AG04450 (cell line): ENCODE data around the gene GPC5. TPM values are rescaled to one million over a fixed set of nuclear protein-coding genes. Genes with fewer than 3 reads are reported as not detected.

Experiments used
- CTCF ChIA-PET: fragments of 300-600, 350-600 bp; formaldehyde crosslinking; extraction: SDS; loops from one replicate; lab custom pipeline; 2022; ENCODE audit warnings: antibody characterized with exemption, inconsistent platforms; lab: Charles Lee
- POLR2A ChIA-PET: fragments of 350-600 bp; formaldehyde crosslinking; extraction: SDS; loops from one replicate; lab custom pipeline; 2021; ENCODE audit warnings: antibody characterized with exemption, inconsistent platforms; lab: Yijun Ruan, JAX
- DNase-seq: peaks from one replicate; pipeline ENCODE4 v3.0.0-alpha.2; 2011; ENCODE audit warnings: low read depth, low spot score
- H3K27ac ChIP-seq: one replicate; pipeline ENCODE4 v1.5.1; 2012; ENCODE audit warnings: low read depth, low read length, control low read depth
- H3K27me3 ChIP-seq: one replicate; pipeline ENCODE4 v1.6.0; 2012; ENCODE audit warnings: low read length; ENCODE audit not compliant: control insufficient read depth, insufficient read depth
- H3K4me3 ChIP-seq: 2 replicates; pipeline ENCODE4 v1.5.1; 2011; ENCODE audit warnings: mild to moderate bottlenecking, low read depth, low read length, control low read depth
- H3K9me3 ChIP-seq: 2 replicates; pipeline ENCODE4 v1.5.1; 2012; ENCODE audit warnings: low read length; ENCODE audit not compliant: control insufficient read depth, insufficient read depth
- polyA plus RNA-seq: library from polyadenylated mRNA; depleted of rRNA; stranded (reverse); fragments of >200 nt; gene quantifications from 2 replicates; pipeline ENCODE4 v1.2.3, GENCODE V29; 2011
- TF ChIP-seq, protein P1 (sequence below): IDR thresholded peaks from 2 replicates; pipeline ENCODE4 v1.5.1; 2011; ENCODE audit warnings: low read depth, low read length, control low read depth, inconsistent platforms

The GPC5 gene
- polyA plus RNA-seq, 1 experiment = 3.6 TPM

DNA sequence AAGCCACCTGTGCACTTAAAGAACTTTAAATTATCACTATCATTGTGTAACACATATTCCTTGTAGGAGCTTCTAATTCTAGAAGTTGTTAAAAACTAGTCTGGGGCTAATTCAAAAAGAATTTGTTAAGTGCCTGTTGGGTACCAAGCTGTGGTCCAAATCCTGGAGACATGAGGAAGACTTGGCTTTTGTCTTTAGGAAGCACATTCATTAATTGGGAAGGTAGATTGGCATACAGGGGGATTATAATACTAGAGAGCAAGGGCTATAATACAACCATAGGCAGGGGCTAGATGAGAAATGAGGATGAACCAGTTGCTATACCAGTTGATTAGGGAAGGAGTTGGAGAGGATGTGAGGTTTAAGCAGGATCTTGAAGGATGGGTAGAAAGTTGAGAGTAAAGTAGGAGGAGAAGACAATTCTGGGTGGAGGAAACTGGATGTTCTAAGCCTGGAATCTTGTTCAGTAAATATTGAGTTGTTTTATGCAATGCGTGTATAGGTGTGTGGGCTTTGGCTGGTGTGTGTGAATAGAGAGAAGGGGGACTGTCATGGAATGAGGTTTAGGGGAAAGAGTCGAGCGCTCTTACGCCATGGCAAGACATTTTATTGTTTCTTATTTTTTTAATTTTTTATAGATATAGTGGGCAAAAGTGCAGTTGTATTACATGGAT, 350.1 kb downstream of the GPC5 start:
- DNase-seq = no peak
- ChIA-PET CTCF (no interaction called here), POLR2A (no interaction called here)
- TF ChIP-seq, protein P1, sequence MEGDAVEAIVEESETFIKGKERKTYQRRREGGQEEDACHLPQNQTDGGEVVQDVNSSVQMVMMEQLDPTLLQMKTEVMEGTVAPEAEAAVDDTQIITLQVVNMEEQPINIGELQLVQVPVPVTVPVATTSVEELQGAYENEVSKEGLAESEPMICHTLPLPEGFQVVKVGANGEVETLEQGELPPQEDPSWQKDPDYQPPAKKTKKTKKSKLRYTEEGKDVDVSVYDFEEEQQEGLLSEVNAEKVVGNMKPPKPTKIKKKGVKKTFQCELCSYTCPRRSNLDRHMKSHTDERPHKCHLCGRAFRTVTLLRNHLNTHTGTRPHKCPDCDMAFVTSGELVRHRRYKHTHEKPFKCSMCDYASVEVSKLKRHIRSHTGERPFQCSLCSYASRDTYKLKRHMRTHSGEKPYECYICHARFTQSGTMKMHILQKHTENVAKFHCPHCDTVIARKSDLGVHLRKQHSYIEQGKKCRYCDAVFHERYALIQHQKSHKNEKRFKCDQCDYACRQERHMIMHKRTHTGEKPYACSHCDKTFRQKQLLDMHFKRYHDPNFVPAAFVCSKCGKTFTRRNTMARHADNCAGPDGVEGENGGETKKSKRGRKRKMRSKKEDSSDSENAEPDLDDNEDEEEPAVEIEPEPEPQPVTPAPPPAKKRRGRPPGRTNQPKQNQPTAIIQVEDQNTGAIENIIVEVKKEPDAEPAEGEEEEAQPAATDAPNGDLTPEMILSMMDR = no peak
- H3K27ac ChIP-seq = no peak overlapping the region
- H3K27me3 ChIP-seq = no peaks in the 10 kb centered on the region
- no peak overlapping the region for H3K4me3 ChIP-seq
- H3K9me3 ChIP-seq = no peaks in the 10 kb centered on the region

GRCh38 chr13:91758724-91759123, 360.3 kb downstream of the GPC5 start:
- POLR2A ChIA-PET = no interaction called here
- H3K27ac ChIP-seq = no peak overlapping the region
- no peaks in the 10 kb centered on the region for H3K27me3 ChIP-seq
- no peaks in the 10 kb centered on the region for H3K9me3 ChIP-seq
- no peak for DNase-seq
- no peak overlapping the region for H3K4me3 ChIP-seq
- CTCF ChIA-PET = no interaction called here
- TF ChIP-seq, protein P1 = no peak

GRCh38 chr13:91762957-91763356, 364.5 kb downstream of the GPC5 start:
- ChIA-PET POLR2A (no interaction called here), CTCF (no interaction called here)
- no peak for DNase-seq
- TF ChIP-seq, protein P1 = no peak
- Histone ChIP-seq H3K4me3 (no peak overlapping the region), H3K9me3 (no peaks in the 10 kb centered on the region), H3K27ac (no peak overlapping the region), H3K27me3 (no peaks in the 10 kb centered on the region)

- Histone ChIP-seq H3K4me3 (no peak overlapping the region), H3K27me3 (no peaks in the 10 kb centered on the region), H3K9me3 (no peaks in the 10 kb centered on the region), H3K27ac (no peak overlapping the region)
- no peak for DNase-seq
- CTCF ChIA-PET = no interaction called here
- POLR2A ChIA-PET = no interaction called here
- TF ChIP-seq, protein P1 = no peak
Measured at GRCh38 chr13:91764527-91764926, 366.1 kb downstream of the GPC5 start.

DNA sequence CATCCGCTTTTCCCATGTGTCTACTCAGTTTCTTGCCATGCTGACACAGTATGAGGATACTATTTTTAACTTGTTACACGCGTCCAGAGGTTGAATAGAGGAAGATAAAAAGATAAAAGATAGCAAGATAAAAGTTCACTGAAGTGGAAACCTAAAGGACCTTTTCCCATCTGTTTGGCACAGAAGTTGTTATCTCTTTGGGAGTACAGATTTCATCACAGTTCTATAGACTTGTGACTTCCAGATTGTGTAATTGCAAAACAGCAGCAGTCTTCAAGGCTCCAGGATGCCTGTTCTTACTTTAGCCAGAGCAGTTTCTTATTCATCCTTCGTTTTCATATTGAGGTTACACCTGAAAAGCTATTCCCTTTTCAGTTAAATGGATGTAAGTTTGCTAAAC, 369.2 kb downstream of the GPC5 start:
- H3K27ac ChIP-seq = no peak overlapping the region
- POLR2A ChIA-PET = no interaction called here
- CTCF ChIA-PET = no interaction called here
- TF ChIP-seq, protein P1 = no peak
- no peak overlapping the region for H3K4me3 ChIP-seq
- no peak for DNase-seq
- H3K9me3 ChIP-seq = no peaks in the 10 kb centered on the region
- no peaks in the 10 kb centered on the region for H3K27me3 ChIP-seq
